ENCODE data around the gene PGAM4.
"Not testable (repeated sequence)": the region's sequence is repeated elsewhere in the genome, so short reads cannot be mapped to it uniquely, and the experiment has no call there.

The PGAM4 gene

GRCh38 chrX:77969538-77969937, at the start of gene PGAM4:
Gene PGAM4, minus strand, starts transcription at chrX:77969638. Its CDS starts 0 bp downstream, at chrX:77969638.
- Histone ChIP-seq H3K4me3 (no peak within 1 kb of the TSS), H3K27ac (no peak within 1 kb of the TSS)

- no peak overlapping the region for H3K27ac ChIP-seq
Observed at GRCh38 chrX:78011846-78012245, 42.4 kb upstream of the PGAM4 start.

DNA sequence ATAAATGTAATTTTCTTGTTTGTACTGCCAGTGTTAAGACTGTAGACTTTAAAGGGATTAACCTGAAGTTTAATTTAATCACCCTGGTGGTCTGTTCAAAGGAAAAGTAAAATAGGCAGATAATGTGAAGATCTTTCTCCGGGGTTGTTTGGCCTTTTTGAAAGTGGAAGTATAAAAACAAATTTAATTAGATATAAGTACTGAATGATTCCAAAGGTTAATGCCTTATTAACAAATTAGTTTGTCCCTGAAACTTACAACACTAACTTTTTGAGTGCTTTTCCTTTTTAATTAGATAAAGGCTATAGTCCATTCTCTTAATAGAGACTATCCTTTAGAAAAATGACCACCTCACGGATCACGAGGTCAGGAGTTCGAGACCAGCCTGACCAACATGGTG, 10.4 kb upstream of the PGAM4 start:
- H3K4me3 ChIP-seq = no peak overlapping the region
- H3K27ac ChIP-seq = no peak overlapping the region

More at GRCh38 chrX:78011846-78012245, 42.4 kb upstream of the PGAM4 start:
- no peak overlapping the region for H3K4me3 ChIP-seq

DNA sequence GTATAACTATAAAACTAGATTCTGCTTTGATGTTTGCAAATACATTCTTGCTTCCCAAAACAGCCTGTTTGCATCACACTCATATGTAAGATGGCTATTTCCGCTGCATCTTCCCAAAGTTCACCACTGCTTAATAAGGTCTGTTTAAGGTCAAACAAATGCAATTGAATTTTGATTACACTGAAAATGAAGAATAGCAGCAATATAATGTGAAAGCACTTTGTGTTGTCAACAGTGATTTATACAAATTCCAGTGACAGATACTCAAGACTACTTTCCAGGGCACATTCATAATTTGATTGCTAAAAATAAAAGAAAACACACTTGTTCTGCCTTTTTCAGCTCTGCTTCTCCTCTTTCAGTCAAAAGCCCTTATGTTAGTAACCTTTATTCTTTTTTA, 8.1 kb upstream of the PGAM4 start:
- H3K4me3 ChIP-seq = no peak overlapping the region
- no peak overlapping the region for H3K27ac ChIP-seq

- Histone ChIP-seq H3K27ac (no peak overlapping the region), H3K4me3 (no peak overlapping the region)
Observed at GRCh38 chrX:77977095-77977494, 7.7 kb upstream of the PGAM4 start.

DNA sequence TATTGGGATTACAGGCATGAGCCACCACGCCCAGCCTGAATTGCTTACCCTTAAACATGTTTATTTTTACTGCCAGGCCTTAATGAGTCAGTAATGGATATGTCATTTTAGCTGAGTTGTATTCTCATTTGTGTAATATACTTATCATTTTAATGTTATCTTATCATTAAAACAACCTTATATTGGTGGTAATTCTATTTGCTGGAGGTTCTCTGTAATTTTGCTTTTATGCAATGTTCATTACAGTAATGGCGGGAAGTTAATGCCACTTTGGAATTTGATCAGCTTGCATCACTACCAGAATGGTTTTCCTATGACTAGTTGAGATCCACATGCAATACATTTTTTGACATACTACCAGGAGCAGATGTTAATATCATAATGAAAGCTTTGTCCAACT, 6.3 kb upstream of the PGAM4 start:
- H3K4me3 ChIP-seq = no peak overlapping the region
- no peak overlapping the region for H3K27ac ChIP-seq

DNA sequence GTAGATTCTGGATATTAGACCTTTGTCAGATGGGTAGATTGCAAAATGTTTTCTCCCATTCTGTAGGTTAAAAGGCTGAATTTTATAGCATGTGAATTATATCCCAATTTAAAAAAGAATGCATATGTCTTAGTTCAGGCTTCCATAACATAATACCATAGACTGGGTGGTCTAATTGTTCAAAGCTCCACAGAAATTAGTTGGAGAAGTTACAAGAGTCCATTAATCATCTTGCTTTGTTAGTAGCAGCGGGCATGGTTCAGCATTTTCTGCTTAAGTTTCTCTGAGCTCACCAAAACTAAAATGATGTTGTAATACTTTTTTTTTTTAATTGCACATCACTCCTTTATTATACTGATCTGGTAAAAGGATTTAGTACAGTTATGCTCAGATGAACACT, 1.8 kb downstream of the PGAM4 start:
- H3K4me3 ChIP-seq = no peak overlapping the region
- H3K27ac ChIP-seq = no peak overlapping the region

DNA sequence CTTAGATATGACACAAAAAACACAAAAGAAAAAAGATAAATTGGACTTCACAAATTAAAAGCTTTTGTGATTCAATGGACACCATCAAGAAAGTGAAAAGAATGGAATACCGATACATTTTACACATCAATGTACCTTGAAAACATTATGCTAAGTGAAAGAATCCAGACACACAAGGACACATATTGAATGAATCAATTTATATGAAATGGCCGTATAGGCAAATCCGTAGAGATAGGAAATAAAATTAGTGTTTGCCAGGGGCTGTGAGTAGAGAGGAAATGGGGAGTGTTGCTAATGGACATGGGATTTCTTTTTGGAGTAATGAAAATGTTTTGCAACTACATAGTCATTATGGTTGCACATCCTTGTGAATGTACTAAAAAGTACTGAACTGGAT, 3.1 kb downstream of the PGAM4 start:
- Histone ChIP-seq H3K4me3 (no peak overlapping the region), H3K27ac (no peak overlapping the region)

GRCh38 chrX:77962068-77962902, 7.2 kb downstream of the PGAM4 start:
- Histone ChIP-seq H3K27ac (no peak overlapping the region), H3K4me3 (no peak overlapping the region)

- H3K27ac ChIP-seq = no peak overlapping the region
- no peak overlapping the region for H3K4me3 ChIP-seq
Observed at GRCh38 chrX:77961063-77961462, 8.4 kb downstream of the PGAM4 start.

DNA sequence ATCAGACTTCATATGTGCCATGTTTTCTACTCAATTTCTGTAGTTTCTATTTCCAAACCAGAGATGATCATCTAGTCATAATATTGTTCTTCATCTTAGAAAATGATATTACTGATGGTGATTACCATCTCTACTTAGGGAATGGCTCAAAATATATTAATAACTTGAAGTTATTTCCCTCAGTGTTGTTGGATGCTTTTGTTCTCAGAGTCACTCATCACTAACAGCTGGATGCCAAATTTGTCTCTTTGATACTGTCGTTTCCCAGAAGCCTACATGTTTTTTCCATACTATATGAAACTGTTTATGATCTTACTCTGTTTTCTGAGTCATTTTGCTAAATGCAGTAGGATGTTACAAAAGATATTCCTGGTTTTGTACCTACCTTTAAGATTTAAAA, 8.9 kb downstream of the PGAM4 start:
- Histone ChIP-seq H3K27ac (no peak overlapping the region), H3K4me3 (no peak overlapping the region)

DNA sequence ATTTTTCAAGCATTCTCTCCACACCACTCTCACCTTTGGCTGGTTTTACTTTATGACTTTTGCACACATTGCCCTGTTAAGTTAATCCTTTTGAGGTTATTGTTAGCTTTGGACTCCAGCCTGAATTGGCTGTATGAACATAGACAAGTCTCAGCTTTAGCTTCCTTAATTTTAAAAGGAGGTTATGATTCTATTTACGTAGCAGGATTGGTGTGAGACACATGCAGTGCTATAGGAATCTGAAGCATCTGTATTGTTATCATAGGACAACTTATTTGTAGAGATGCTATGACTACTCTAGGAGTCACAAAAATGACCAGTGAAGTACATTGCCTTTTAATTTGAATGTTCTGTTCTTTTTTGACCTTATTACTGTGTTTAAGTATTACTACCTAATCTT, 15.7 kb downstream of the PGAM4 start:
- Histone ChIP-seq H3K27ac (no peak overlapping the region), H3K4me3 (no peak overlapping the region)

DNA sequence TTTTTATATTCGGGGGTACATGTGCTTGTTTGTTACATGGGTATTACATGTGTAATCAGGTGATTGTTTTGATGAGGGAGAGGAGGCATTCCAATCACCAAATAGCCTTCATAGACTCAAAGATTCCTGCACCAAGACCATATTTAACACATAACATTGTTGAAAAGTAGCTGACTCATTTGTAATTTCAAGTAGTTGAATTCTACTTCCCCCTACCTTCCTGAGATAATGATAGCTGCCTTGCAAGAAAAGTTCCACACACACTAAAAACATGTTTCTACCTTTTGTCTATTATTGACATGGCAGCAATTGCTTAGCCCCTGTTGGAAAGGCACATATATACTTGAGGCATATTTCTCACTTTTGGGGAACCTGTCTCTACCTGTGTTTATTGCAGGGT, 16.1 kb downstream of the PGAM4 start:
- no peak overlapping the region for H3K4me3 ChIP-seq
- H3K27ac ChIP-seq = no peak overlapping the region

DNA sequence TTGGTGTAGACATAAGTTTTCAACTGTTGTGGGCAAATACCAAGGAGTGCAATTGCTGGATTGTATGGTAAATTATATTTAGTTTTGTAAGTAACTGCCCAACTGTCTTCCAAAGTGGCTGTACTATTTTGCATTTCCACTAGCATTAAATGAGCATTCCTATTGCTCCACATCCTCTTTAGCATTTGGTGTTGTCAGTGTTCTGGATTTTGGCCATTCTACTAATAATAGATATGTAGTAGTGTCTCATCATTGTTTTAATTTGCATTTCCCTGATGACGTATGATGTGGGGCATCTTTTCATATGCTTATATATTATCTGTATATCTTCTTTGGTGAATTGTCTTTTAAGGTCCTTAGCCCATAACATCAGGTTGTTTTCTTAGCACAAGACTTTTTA, 17.3 kb downstream of the PGAM4 start:
- Histone ChIP-seq H3K4me3 (no peak overlapping the region), H3K27ac (no peak overlapping the region)

GRCh38 chrX:77949840-77950239, 19.6 kb downstream of the PGAM4 start:
- Histone ChIP-seq H3K4me3 (no peak overlapping the region), H3K27ac (no peak overlapping the region)

- no peak overlapping the region for H3K4me3 ChIP-seq
- H3K27ac ChIP-seq = no peak overlapping the region
Observed at GRCh38 chrX:77946571-77946970, 22.9 kb downstream of the PGAM4 start.

DNA sequence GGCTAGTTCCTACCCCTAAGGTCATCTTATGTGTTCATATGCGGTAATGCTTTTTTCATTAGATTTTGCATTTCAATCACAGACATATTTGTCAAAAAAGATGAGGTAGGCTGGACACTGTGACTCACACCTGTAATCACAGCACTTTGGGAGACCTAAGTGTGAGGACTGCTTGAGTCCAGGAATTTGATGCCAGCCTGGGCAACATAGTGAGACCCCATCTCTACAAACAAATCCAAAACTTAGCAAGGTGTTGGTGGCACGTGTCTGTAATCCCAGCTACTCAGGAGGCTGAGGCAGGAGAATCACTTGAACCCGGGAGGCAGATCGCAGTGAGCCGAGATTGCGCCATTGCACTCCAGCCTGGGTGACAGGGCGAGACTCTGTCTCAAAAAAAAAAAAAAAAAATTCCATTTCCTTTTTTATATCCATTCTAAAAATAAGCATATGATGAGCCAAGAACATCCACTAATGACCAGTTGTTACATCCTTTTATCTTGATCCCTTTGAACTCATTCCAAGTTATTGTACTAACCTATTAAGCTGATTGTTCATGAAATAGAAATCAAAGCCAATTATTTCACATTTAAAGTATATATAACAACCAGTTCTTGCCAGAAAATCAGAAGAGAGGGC, 23.4 kb downstream of the PGAM4 start:
- H3K27ac ChIP-seq = no peak overlapping the region

DNA sequence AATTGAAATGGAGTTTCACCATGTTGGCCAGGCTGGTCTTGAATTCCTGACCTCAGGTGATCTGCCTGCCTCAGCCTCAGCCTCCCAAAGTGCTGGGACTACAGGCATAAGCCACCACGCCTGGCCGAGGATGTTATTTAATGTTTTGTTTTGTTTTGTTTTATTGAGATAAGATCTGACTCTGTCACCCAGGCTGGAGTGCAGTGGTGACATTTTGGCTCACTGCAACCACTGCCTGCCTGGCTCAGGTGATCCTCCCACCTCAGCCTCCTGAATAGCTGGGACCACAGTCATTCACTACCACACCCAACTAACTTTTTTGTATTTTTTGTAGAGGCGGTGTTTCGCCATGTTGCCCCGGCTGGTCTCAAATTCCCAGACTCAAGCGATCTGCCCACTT, 24.4 kb downstream of the PGAM4 start:
- not testable (repeated sequence) for H3K27ac ChIP-seq

More for the DNA sequence above, 23.4 kb downstream of the PGAM4 start:
- H3K4me3 ChIP-seq = no peak overlapping the region

GRCh38 chrX:77938083-77938680, 31.3 kb downstream of the PGAM4 start:
- no peak overlapping the region for H3K27ac ChIP-seq
- H3K4me3 ChIP-seq = no peak overlapping the region

More for the DNA sequence above, 24.4 kb downstream of the PGAM4 start:
- H3K4me3 ChIP-seq = not testable (repeated sequence)

DNA sequence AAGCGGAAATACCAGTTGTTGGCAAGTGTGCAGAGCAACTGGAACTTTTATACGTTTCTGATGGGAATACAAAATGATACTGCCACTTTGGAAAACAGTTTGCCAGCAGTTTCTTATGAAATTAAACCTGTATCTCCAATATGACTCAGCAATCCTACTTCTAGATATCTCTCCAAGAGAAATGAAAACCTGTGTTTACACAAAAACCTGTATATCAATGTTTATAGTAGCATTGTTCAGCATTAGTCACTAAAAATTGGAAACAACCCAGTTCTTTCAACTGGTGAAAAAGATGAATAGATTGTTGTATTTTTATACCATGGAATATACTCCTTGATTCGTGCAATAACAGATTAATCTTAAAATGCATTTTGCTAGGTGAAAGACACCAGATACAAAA, 32.1 kb downstream of the PGAM4 start:
- Histone ChIP-seq H3K27ac (no peak overlapping the region), H3K4me3 (no peak overlapping the region)

- H3K27ac ChIP-seq = no peak overlapping the region
- no peak overlapping the region for H3K4me3 ChIP-seq
Observed at GRCh38 chrX:77936299-77936698, 33.1 kb downstream of the PGAM4 start.

Data from skin epidermis (tissue), 12 donors.